IMR-90 (cell line): ENCODE data around the gene ZNF771. TPM values are rescaled to one million over a fixed set of nuclear protein-coding genes. Genes with fewer than 3 reads are reported as not detected.

Source experiments
- ATAC-seq: fragments of 200-7000 bp; cut with Tn5 transposase; 2 replicates; pipeline ENCODE4 v1.9.1; 2020; ENCODE audit warnings: low read depth, mild to moderate bottlenecking, moderate library complexity
- BruUV-seq: library from RNA; stranded (reverse); fragments of 400-500 nt; replicated peaks from 2 replicates; lab custom pipeline; 2021; lab: Mats Ljungman, UMichigan
- CTCF ChIA-PET: fragments of 300-600 bp; formaldehyde crosslinking; extraction: SDS; loops from one replicate; lab custom pipeline; 2021; ENCODE audit warnings: antibody characterized with exemption; lab: Yijun Ruan, JAX
- POLR2A ChIA-PET: fragments of 300-600 bp; sonication (Branson Sonifier 250); formaldehyde crosslinking; loops from one replicate; lab custom pipeline; 2022; ENCODE audit warnings: antibody characterized with exemption; ENCODE audit not compliant: unreplicated experiment; lab: Charles Lee
- DNase-seq: peaks from one replicate; pipeline ENCODE4 v3.0.0; 2013
- H2AFZ ChIP-seq: replicated peaks from 2 replicates; pipeline ENCODE3; 2013; ENCODE audit warnings: low read length, mild to moderate bottlenecking; ENCODE audit not compliant: poor library complexity
- H2AK5ac ChIP-seq: 2 replicates; pipeline ENCODE4 v1.6.1; 2013; ENCODE audit warnings: low read depth, low read length, inconsistent platforms
- H2AK9ac ChIP-seq: replicated peaks from 2 replicates; pipeline ENCODE3; 2013; ENCODE audit warnings: mild to moderate bottlenecking, low read depth, low read length, moderate library complexity; ENCODE audit not compliant: poor library complexity
- H2BK120ac ChIP-seq: 2 replicates; pipeline ENCODE4 v1.6.1; 2013; ENCODE audit warnings: low read depth, low read length, inconsistent platforms
- H2BK15ac ChIP-seq: 3 replicates; pipeline ENCODE4 v1.6.1; 2013; ENCODE audit warnings: low read depth, low read length, inconsistent platforms
- H2BK20ac ChIP-seq: 2 replicates; pipeline ENCODE4 v1.6.1; 2013; ENCODE audit warnings: low read depth, mild to moderate bottlenecking, inconsistent platforms, low read length, moderate library complexity
- H2BK5ac ChIP-seq: 2 replicates; pipeline ENCODE4 v1.6.1; 2013; ENCODE audit warnings: mild to moderate bottlenecking, low read depth, low read length, inconsistent platforms; ENCODE audit not compliant: poor library complexity, severe bottlenecking
- H3K14ac ChIP-seq: replicated peaks from 2 replicates; pipeline ENCODE4 v1.6.1; 2013; ENCODE audit warnings: low read depth, low read length, inconsistent platforms
- H3K18ac ChIP-seq: 2 replicates; pipeline ENCODE4 v1.6.1; 2013; ENCODE audit warnings: low read depth, low read length, control low read depth
- H3K23ac ChIP-seq: 2 replicates; pipeline ENCODE4 v1.6.1; 2013; ENCODE audit warnings: low read depth, low read length, inconsistent platforms
- H3K27ac ChIP-seq: 2 replicates; pipeline ENCODE4 v1.5.1; 2013; ENCODE audit warnings: mild to moderate bottlenecking, control low read depth, low read length; ENCODE audit not compliant: insufficient read depth
- H3K27me3 ChIP-seq: 2 replicates; pipeline ENCODE4 v1.6.1; 2013; ENCODE audit warnings: low read length; ENCODE audit not compliant: control insufficient read depth, insufficient read depth
- H3K36me3 ChIP-seq: 2 replicates; pipeline ENCODE4 v1.6.1; 2013; ENCODE audit warnings: low read length, mixed read lengths; ENCODE audit not compliant: control insufficient read depth, insufficient read depth
- H3K4ac ChIP-seq: 2 replicates; pipeline ENCODE4 v1.6.1; 2013; ENCODE audit warnings: low read depth, low read length, inconsistent platforms
- H3K4me1 ChIP-seq: 2 replicates; pipeline ENCODE4 v1.6.1; 2013; ENCODE audit warnings: low read length, mixed read lengths; ENCODE audit not compliant: control insufficient read depth, insufficient read depth
- H3K4me2 ChIP-seq: 2 replicates; pipeline ENCODE4 v1.6.1; 2013; ENCODE audit warnings: low read depth, mild to moderate bottlenecking, control low read depth, low read length, moderate library complexity
- H3K4me3 ChIP-seq: 2 replicates; pipeline ENCODE4 v1.5.1; 2013; ENCODE audit warnings: low read depth, mild to moderate bottlenecking, control low read depth, low read length, moderate library complexity; ENCODE audit not compliant: insufficient read depth
- H3K56ac ChIP-seq: 2 replicates; pipeline ENCODE4 v1.6.1; 2013; ENCODE audit warnings: low read length, inconsistent platforms; ENCODE audit not compliant: insufficient read depth; ENCODE audit errors: extremely low read depth
- H3K79me1 ChIP-seq, 2 experiments: 2 replicates each; pipeline ENCODE4 v1.6.1; 2013; ENCODE audit warnings: low read length in 2 of 2, inconsistent platforms in 1 of 2, low read depth in 1 of 2
- H3K9ac ChIP-seq: 2 replicates; pipeline ENCODE4 v1.6.1; 2013; ENCODE audit warnings: low read depth, low read length, control low read depth
- H3K9me1 ChIP-seq: 2 replicates; pipeline ENCODE4 v1.6.1; 2013; ENCODE audit warnings: low read length, inconsistent platforms; ENCODE audit not compliant: insufficient read depth
- H3K9me3 ChIP-seq: 2 replicates; pipeline ENCODE4 v1.6.1; 2013; ENCODE audit warnings: low read length; ENCODE audit not compliant: control insufficient read depth, insufficient read depth
- H4K20me1 ChIP-seq: 2 replicates; pipeline ENCODE4 v1.6.1; 2013; ENCODE audit warnings: low read length, inconsistent platforms; ENCODE audit not compliant: insufficient read depth
- H4K5ac ChIP-seq: 2 replicates; pipeline ENCODE4 v1.6.1; 2013; ENCODE audit warnings: mild to moderate bottlenecking, low read depth, low read length, control low read depth
- H4K8ac ChIP-seq, 2 experiments: 2 replicates each; pipeline ENCODE4 v1.6.1; 2013; ENCODE audit warnings: low read depth in 2 of 2, low read length in 2 of 2, control low read depth in 1 of 2, inconsistent platforms in 1 of 2
- H4K91ac ChIP-seq: 2 replicates; pipeline ENCODE4 v1.6.1; 2013; ENCODE audit warnings: low read depth, low read length, inconsistent platforms; ENCODE audit not compliant: insufficient read depth
- BHLHE40 ChIP-seq: fragments of 150-350 bp; IDR thresholded peaks from 2 replicates; pipeline ENCODE4 v1.6.1; 2016; ENCODE audit warnings: mild to moderate bottlenecking, low read depth, low read length
- CEBPB ChIP-seq: IDR thresholded peaks from 2 replicates; pipeline ENCODE4 v1.6.1; 2012; ENCODE audit warnings: low read depth, low read length, improper control_type of control experiment
- CHD1 ChIP-seq: IDR thresholded peaks from 2 replicates; pipeline ENCODE4 v1.6.1; 2012; ENCODE audit warnings: low read depth, low read length, improper control_type of control experiment
- FOS ChIP-seq: fragments of 150-350 bp; IDR thresholded peaks from 2 replicates; pipeline ENCODE4 v1.6.1; 2016; ENCODE audit warnings: low read depth, low read length
- MAFK ChIP-seq: IDR thresholded peaks from 2 replicates; pipeline ENCODE4 v1.6.1; 2012; ENCODE audit warnings: low read depth, low read length, improper control_type of control experiment
- MAZ ChIP-seq: IDR thresholded peaks from 2 replicates; pipeline ENCODE4 v1.6.1; 2012; ENCODE audit warnings: low read depth, mild to moderate bottlenecking, low read length, improper control_type of control experiment, moderate library complexity, borderline replicate concordance
- MXI1 ChIP-seq: IDR thresholded peaks from 2 replicates; pipeline ENCODE4 v1.6.1; 2012; ENCODE audit warnings: low read depth, mild to moderate bottlenecking, low read length, moderate library complexity, borderline replicate concordance
- NFE2L2 ChIP-seq: fragments of 150-350 bp; IDR thresholded peaks from 2 replicates; pipeline ENCODE4 v1.6.1; 2016; ENCODE audit warnings: low read depth, mild to moderate bottlenecking, low read length
- POLR2A ChIP-seq: IDR thresholded peaks from 2 replicates; pipeline ENCODE4 v1.6.1; 2012; ENCODE audit warnings: mild to moderate bottlenecking, low read depth, low read length
- RAD21 ChIP-seq: IDR thresholded peaks from 2 replicates; pipeline ENCODE4 v1.6.1; 2012; ENCODE audit warnings: low read length, improper control_type of control experiment
- RCOR1 ChIP-seq: IDR thresholded peaks from 2 replicates; pipeline ENCODE4 v1.6.1; 2012; ENCODE audit warnings: mild to moderate bottlenecking, low read length, improper control_type of control experiment; ENCODE audit not compliant: insufficient replicate concordance
- RFX5 ChIP-seq: IDR thresholded peaks from 2 replicates; pipeline ENCODE4 v1.8.0; 2012; ENCODE audit warnings: low read depth, mild to moderate bottlenecking, low read length, moderate library complexity
- SMC3 ChIP-seq: fragments of 150-350 bp; IDR thresholded peaks from 2 replicates; pipeline ENCODE4 v1.6.1; 2016; ENCODE audit warnings: low read depth, mild to moderate bottlenecking, antibody characterized with exemption, low read length, moderate library complexity
- WGBS, 2 experiments: methylation state at CpG; one replicate each; pipeline versions ENCODE4 v1.1.5 to v1.1.7; 2013; ENCODE audit warnings: missing lambda C conversion rate in 2 of 2; ENCODE audit not compliant: insufficient read length in 1 of 2; ENCODE audit errors: extremely low coverage in 2 of 2; 5-methylcytosine and 5-hydroxymethylcytosine counted together
- dilution Hi-C: fragments of 300-500 bp; cut with HindIII; formaldehyde crosslinking; loops from one replicate; pipeline ENCODE4 v1.14.3; 2018; ENCODE audit warnings: low sequenced_read_pairs; ENCODE audit not compliant: unreplicated experiment
- in situ Hi-C: fragments of 300-500 bp; cut with MboI; formaldehyde crosslinking; loops from 3 replicates; pipeline ENCODE4 v1.14.3; 2019; ENCODE audit warnings: low sequenced_read_pairs, inconsistent platforms, mixed read lengths
- intact Hi-C: fragments of 100-400 bp; cut with micrococcal nuclease; formaldehyde crosslinking; loops from 2 replicates; pipeline ENCODE4 v1.10.0; 2022
- polyA plus RNA-seq, 3 experiments: library from polyadenylated mRNA; depleted of rRNA; stranded (reverse); fragments of >200 nt; gene quantifications; 2 replicates each; pipeline ENCODE4 v1.2.3, GENCODE V29; 2012; ENCODE audit warnings: low replicate concordance in 1 of 3
- total RNA-seq: library from RNA; depleted of rRNA; stranded (reverse); fragments of >200 nt; gene quantifications from 2 replicates; pipeline ENCODE4 v1.2.3, GENCODE V29; 2012
- TF ChIP-seq, protein P1 (sequence below): conservative IDR thresholded peaks from 2 replicates; pipeline ENCODE4 v1.5.1; 2012; ENCODE audit warnings: mild to moderate bottlenecking, low read depth, low read length, improper control_type of control experiment
- TF ChIP-seq, protein P2 (sequence below): fragments of 150-350 bp; IDR thresholded peaks from 2 replicates; pipeline ENCODE4 v1.6.1; 2016; ENCODE audit warnings: low read depth, mild to moderate bottlenecking, low read length, moderate library complexity, borderline replicate concordance
- TF ChIP-seq, protein P3 (sequence below): fragments of 150-350 bp; IDR thresholded peaks from 2 replicates; pipeline ENCODE4 v1.6.1; 2017; ENCODE audit warnings: mild to moderate bottlenecking, antibody characterized with exemption, low read length, low read depth

ZNF771 gene
- total and polyA plus RNA-seq, 2 of the 4 experiments (the other 2 are of a cell fraction), result 5.2 to 10.9 TPM

DNA sequence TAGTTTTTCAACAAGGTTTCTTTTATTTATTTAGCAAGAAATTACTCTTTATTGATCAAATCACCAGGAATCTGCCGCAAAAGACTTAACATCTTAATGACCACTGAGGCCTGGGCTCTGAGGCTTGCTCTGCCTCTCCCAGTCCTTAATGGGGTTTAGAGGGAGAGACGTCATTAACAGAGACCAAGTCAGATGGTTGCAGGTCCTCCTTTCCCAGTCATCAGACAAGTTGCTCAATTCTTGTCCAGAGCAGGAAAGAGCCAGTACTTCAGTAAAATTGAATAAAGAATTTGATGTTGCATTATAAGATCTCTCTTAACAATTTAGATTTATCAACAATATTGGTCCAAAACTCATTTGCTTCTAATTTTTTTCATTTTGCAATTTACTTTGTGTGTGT lies 36.2 kb downstream of the ZNF771 start:
- CTCF ChIA-PET, result interaction anchor here (0.8 kb wide), 1 partner anchor 14 kb away, joined by 3 read pairs; the partner anchor contains the start of gene DCTPP1

More for the DNA sequence above, 36.2 kb downstream of the ZNF771 start:
- TF ChIP-seq RFX5, result no peak
- no peak for TF ChIP-seq MAFK
- no peak for TF ChIP-seq POLR2A
- TF ChIP-seq SMC3, result no peak
- TF ChIP-seq RAD21, result no peak
- no peak for TF ChIP-seq MXI1
- TF ChIP-seq, protein P1, sequence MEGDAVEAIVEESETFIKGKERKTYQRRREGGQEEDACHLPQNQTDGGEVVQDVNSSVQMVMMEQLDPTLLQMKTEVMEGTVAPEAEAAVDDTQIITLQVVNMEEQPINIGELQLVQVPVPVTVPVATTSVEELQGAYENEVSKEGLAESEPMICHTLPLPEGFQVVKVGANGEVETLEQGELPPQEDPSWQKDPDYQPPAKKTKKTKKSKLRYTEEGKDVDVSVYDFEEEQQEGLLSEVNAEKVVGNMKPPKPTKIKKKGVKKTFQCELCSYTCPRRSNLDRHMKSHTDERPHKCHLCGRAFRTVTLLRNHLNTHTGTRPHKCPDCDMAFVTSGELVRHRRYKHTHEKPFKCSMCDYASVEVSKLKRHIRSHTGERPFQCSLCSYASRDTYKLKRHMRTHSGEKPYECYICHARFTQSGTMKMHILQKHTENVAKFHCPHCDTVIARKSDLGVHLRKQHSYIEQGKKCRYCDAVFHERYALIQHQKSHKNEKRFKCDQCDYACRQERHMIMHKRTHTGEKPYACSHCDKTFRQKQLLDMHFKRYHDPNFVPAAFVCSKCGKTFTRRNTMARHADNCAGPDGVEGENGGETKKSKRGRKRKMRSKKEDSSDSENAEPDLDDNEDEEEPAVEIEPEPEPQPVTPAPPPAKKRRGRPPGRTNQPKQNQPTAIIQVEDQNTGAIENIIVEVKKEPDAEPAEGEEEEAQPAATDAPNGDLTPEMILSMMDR, result no peak
- TF ChIP-seq, protein P2, sequence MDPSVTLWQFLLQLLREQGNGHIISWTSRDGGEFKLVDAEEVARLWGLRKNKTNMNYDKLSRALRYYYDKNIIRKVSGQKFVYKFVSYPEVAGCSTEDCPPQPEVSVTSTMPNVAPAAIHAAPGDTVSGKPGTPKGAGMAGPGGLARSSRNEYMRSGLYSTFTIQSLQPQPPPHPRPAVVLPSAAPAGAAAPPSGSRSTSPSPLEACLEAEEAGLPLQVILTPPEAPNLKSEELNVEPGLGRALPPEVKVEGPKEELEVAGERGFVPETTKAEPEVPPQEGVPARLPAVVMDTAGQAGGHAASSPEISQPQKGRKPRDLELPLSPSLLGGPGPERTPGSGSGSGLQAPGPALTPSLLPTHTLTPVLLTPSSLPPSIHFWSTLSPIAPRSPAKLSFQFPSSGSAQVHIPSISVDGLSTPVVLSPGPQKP, result no peak
- TF ChIP-seq MAZ, result no peak
- TF ChIP-seq BHLHE40, result no peak
- TF ChIP-seq CHD1, result no peak
- TF ChIP-seq RCOR1, result no peak
- TF ChIP-seq CEBPB, result no peak
- TF ChIP-seq NFE2L2, result no peak
- no peak for TF ChIP-seq FOS
- TF ChIP-seq, protein P3, sequence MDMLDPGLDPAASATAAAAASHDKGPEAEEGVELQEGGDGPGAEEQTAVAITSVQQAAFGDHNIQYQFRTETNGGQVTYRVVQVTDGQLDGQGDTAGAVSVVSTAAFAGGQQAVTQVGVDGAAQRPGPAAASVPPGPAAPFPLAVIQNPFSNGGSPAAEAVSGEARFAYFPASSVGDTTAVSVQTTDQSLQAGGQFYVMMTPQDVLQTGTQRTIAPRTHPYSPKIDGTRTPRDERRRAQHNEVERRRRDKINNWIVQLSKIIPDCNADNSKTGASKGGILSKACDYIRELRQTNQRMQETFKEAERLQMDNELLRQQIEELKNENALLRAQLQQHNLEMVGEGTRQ, result no peak
- dilution Hi-C loops (no loop called here), in situ Hi-C loops (no loop called here), intact Hi-C loops (no loop called here)
- no peak for DNase-seq
- no peak overlapping the region for H3K14ac ChIP-seq
- no CpG with 5 or more reads among the region's 2 CpGs for WGBS, 2 experiments
- no peak overlapping the region for H2AK9ac ChIP-seq
- no peak for ATAC-seq
- no peak overlapping the region for H3K4ac ChIP-seq
- no peak overlapping the region for H2BK15ac ChIP-seq
- H3K9me1 ChIP-seq, result peaks cover 7% of the 10 kb centered on the region
- H3K23ac ChIP-seq, result no peak overlapping the region
- 0 out of 2 replicates have a peak, but pooled peaks cover 5% of the 10 kb centered on the region for H3K9me3 ChIP-seq
- H2BK120ac ChIP-seq, result no peak overlapping the region
- H4K91ac ChIP-seq, result no peak overlapping the region
- H3K36me3 ChIP-seq, result peaks cover 9% of the 10 kb centered on the region
- POLR2A ChIA-PET, result no interaction called here
- H3K9ac ChIP-seq, result no peak overlapping the region
- H3K18ac ChIP-seq, result no peak overlapping the region
- no peak overlapping the region for H3K4me3 ChIP-seq
- no peak overlapping the region for H2BK20ac ChIP-seq
- H3K4me2 ChIP-seq, result no peak overlapping the region
- no peak overlapping the region for H2AFZ ChIP-seq
- no peak overlapping the region for H2AK5ac ChIP-seq
- BruUV-seq, result no TSS peak
- no peak overlapping the region for H2BK5ac ChIP-seq
- H3K56ac ChIP-seq, result no peak overlapping the region
- no peak overlapping the region for H3K27ac ChIP-seq
- H4K5ac ChIP-seq, result no peak overlapping the region
- no peaks in the 10 kb centered on the region for H3K27me3 ChIP-seq
- no peak overlapping the region for H4K8ac ChIP-seq
- peaks cover 5% of the 10 kb centered on the region for H3K4me1 ChIP-seq
- 0 out of 2 replicates have a peak, but pooled peaks cover 4% of the 10 kb centered on the region for H4K20me1 ChIP-seq
- H3K79me1 ChIP-seq, result peaks cover 13 to 22% of the 10 kb centered on the region in 2 experiments
